Calu3 (cell line): ENCODE data around the gene KCNK13. TPM values are rescaled to one million over a fixed set of nuclear protein-coding genes. Genes with fewer than 3 reads are reported as not detected.

Experiments
- BruUV-seq: library from RNA; stranded (reverse); fragments of 400-500 nt; replicated peaks from 2 replicates; lab custom pipeline; 2021; lab: Mats Ljungman, UMichigan
- CTCF ChIA-PET: fragments of 300-600 bp; sonication (Branson Sonifier 250); formaldehyde crosslinking; loops from one replicate; lab custom pipeline; 2022; ENCODE audit warnings: antibody characterized with exemption; lab: Charles Lee
- DNase-seq: peaks from one replicate; pipeline ENCODE4 v3.0.0; 2022
- H3K27ac Mint-ChIP-seq: one replicate; pipeline ENCODE4 v1.8.0; 2022; ENCODE audit warnings: mixed read lengths; ENCODE audit not compliant: unreplicated experiment
- H3K27me3 Mint-ChIP-seq: one replicate; pipeline ENCODE4 v1.8.0; 2022; ENCODE audit warnings: mixed read lengths; ENCODE audit not compliant: unreplicated experiment
- H3K36me3 Mint-ChIP-seq: one replicate; pipeline ENCODE4 v1.8.0; 2022; ENCODE audit warnings: mild to moderate bottlenecking, moderate library complexity, mixed read lengths; ENCODE audit not compliant: insufficient read depth, unreplicated experiment
- H3K4me1 Mint-ChIP-seq: one replicate; pipeline ENCODE4 v1.8.0; 2022; ENCODE audit warnings: mild to moderate bottlenecking, low read depth, mixed read lengths; ENCODE audit not compliant: unreplicated experiment
- H3K4me3 Mint-ChIP-seq: one replicate; pipeline ENCODE4 v1.8.0; 2022; ENCODE audit warnings: mild to moderate bottlenecking, low read depth, moderate library complexity, mixed read lengths; ENCODE audit not compliant: unreplicated experiment
- H3K9me3 Mint-ChIP-seq: one replicate; pipeline ENCODE4 v1.8.0; 2022; ENCODE audit warnings: low read depth, mixed read lengths; ENCODE audit not compliant: unreplicated experiment
- CTCF ChIP-seq: fragments of 200-600 bp; IDR thresholded peaks from one replicate; pipeline ENCODE4 v1.8.0; 2022; ENCODE audit warnings: antibody characterized with exemption; ENCODE audit not compliant: unreplicated experiment
- intact Hi-C: fragments of 100-400 bp; cut with micrococcal nuclease; formaldehyde crosslinking; loops from one replicate; pipeline ENCODE4 v1.10.0; 2022; ENCODE audit not compliant: unreplicated experiment
- total RNA-seq: library from RNA; stranded (reverse); gene quantifications from 2 replicates; pipeline ENCODE4 v1.2.3, GENCODE V29; 2022

The KCNK13 gene
- total RNA-seq, 1 experiment from 2014 or later = not detected

GRCh38 chr14:90095096-90095495 is 33.3 kb downstream of the KCNK13 start:
- Mint-ChIP-seq H3K27me3 (no peaks in the 10 kb centered on the region), H3K27ac (no peak overlapping the region), H3K36me3 (no peaks in the 10 kb centered on the region), H3K4me3 (no peak overlapping the region), H3K4me1 (peaks cover 9% of the 10 kb centered on the region), H3K9me3 (no peaks in the 10 kb centered on the region)
- CTCF ChIA-PET = interaction anchor here (0.6 kb wide), 1 partner anchor 416 kb away, joined by 6 read pairs; no protein-coding TSS in a partner anchor
- BruUV-seq = no TSS peak
- intact Hi-C loops = no loop called here
- no peak for TF ChIP-seq CTCF
- DNase-seq = no peak

- peaks cover 9% of the 10 kb centered on the region for H3K4me1 Mint-ChIP-seq
- no peak for TF ChIP-seq CTCF
- no peak for DNase-seq
- no peaks in the 10 kb centered on the region for H3K27me3 Mint-ChIP-seq
- intact Hi-C loops = no loop called here
- BruUV-seq = no TSS peak
- no peak overlapping the region for H3K4me3 Mint-ChIP-seq
- H3K36me3 Mint-ChIP-seq = no peaks in the 10 kb centered on the region
- CTCF ChIA-PET = no interaction called here
- no peaks in the 10 kb centered on the region for H3K9me3 Mint-ChIP-seq
- H3K27ac Mint-ChIP-seq = no peak overlapping the region
Measured at GRCh38 chr14:90096566-90096965, 34.8 kb downstream of the KCNK13 start.

GRCh38 chr14:90103808-90104207 is 42.0 kb downstream of the KCNK13 start:
- Mint-ChIP-seq H3K4me1 (no peaks in the 10 kb centered on the region), H3K27ac (no peak overlapping the region), H3K9me3 (peaks cover 3% of the 10 kb centered on the region), H3K36me3 (no peaks in the 10 kb centered on the region), H3K27me3 (peaks cover 15% of the 10 kb centered on the region), H3K4me3 (no peak overlapping the region)
- BruUV-seq = no TSS peak
- intact Hi-C loops = no loop called here
- no peak for TF ChIP-seq CTCF
- no peak for DNase-seq
- CTCF ChIA-PET = interaction anchor here (0.6 kb wide), 1 partner anchor 10 kb away, joined by 3 read pairs; no protein-coding TSS in a partner anchor

- Mint-ChIP-seq H3K9me3 (peaks cover 3% of the 10 kb centered on the region), H3K4me1 (no peaks in the 10 kb centered on the region), H3K27ac (no peak overlapping the region), H3K27me3 (peaks cover 15% of the 10 kb centered on the region), H3K36me3 (no peaks in the 10 kb centered on the region), H3K4me3 (no peak overlapping the region)
- CTCF ChIA-PET = no interaction called here
- BruUV-seq = no TSS peak
- intact Hi-C loops = no loop called here
- no peak for DNase-seq
- TF ChIP-seq CTCF = no peak
Measured at GRCh38 chr14:90105756-90106155, 44.0 kb downstream of the KCNK13 start.
